Stimulated activated effector memory CD8-positive, alpha-beta T cell treated with anti-CD3 and anti-CD28 coated beads, Interleukin-12 subunit alpha, Interleukin-12 subunit beta, amount 100 ng/mL, for 72 hours (primary cell): Measurements from ENCODE around the gene PNMA1.

ENCODE experiments used
- ATAC-seq: fragments of 150-1000 bp; cut with Tn5 transposase; 2 replicates; pipeline ENCODE4 v1.10.0; 2021
- DNase-seq, 2 donors: peaks; one replicate each; pipeline ENCODE4 v3.0.0; 2021 to 2022; ENCODE audit warnings: low spot score in 2 of 2
- H3K27ac Mint-ChIP-seq: one replicate; pipeline ENCODE4 v1.8.0; 2022; ENCODE audit warnings: mild to moderate bottlenecking, mixed read lengths
- H3K36me3 Mint-ChIP-seq: one replicate; pipeline ENCODE4 v1.8.0; 2022; ENCODE audit warnings: mild to moderate bottlenecking, mixed read lengths
- H3K4me1 Mint-ChIP-seq: one replicate; pipeline ENCODE4 v1.8.0; 2022; ENCODE audit warnings: mixed read lengths
- H3K4me3 Mint-ChIP-seq: one replicate; pipeline ENCODE4 v1.8.0; 2022; ENCODE audit warnings: mild to moderate bottlenecking, mixed read lengths
- H3K9me3 Mint-ChIP-seq: one replicate; pipeline ENCODE4 v1.8.0; 2022; ENCODE audit warnings: mixed read lengths

The PNMA1 gene

DNA sequence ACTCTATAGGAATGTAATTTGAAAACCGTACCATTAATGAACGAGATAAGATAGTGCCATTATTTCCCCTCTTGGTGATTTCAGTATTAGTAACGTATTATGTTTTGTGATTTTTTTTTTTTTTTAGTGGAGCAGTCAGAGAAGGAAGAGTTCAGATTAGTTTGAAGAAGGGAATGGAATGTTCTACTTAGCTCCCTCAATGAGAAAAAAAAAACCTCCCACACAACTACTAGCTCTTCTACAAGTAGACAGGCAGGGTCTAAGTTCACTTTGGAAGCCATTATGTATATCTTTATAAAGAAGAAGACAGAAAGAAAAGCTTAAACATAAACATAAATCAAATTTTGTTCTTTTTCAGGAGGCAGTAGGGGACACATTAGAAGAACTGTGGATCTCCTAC lies 27.3 kb downstream of the PNMA1 start:
- Mint-ChIP-seq H3K36me3 (no peaks in the 10 kb centered on the region), H3K27ac (no peak overlapping the region), H3K4me1 (no peaks in the 10 kb centered on the region), H3K4me3 (no peak overlapping the region), H3K9me3 (no peaks in the 10 kb centered on the region)
- DNase-seq, result no peak
- no peak for ATAC-seq

DNA sequence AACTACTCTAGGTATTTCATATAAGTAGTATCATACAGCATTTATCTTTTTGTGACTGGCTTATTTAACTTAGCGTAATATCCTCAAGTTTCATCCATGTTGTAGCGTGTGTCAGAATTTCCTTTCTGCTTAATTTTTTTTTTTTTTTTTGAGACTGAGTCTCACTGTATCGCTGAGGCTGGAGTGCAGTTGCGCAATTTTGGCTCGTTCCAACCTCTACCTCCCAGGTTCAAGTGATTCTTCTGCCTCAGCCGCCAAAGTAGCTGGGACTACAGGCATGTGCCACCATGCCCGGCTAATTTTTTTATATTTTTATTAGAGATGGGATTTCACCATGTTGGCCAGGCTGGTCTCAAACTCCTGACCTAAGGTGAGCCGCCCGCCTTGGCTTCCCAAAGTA lies 28.9 kb downstream of the PNMA1 start:
- Mint-ChIP-seq H3K4me1 (no peaks in the 10 kb centered on the region), H3K9me3 (no peaks in the 10 kb centered on the region), H3K36me3 (no peaks in the 10 kb centered on the region), H3K27ac (no peak overlapping the region), H3K4me3 (no peak overlapping the region)
- DNase-seq, result no peak
- ATAC-seq, result no peak

DNA sequence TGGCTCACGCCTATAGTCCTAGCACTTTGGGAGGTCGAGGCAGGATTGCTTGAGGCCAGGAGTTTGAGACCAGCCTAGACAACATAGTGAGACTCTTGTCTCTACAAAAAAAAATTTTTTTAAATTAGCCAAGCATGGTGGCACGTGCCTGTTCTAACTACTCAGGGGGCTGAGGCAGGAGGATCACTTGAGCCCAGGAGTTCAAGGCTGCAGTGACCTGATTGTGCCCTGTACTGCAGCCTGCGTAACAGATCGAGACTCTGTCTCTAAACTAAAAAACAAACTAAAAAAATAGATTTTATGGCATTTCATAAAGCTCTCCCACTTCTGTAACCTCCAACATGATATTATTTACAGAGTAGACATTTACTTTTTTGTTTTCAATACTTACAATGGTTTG lies 29.6 kb downstream of the PNMA1 start:
- no peak for ATAC-seq
- Mint-ChIP-seq H3K4me1 (no peaks in the 10 kb centered on the region), H3K27ac (no peak overlapping the region), H3K36me3 (no peaks in the 10 kb centered on the region), H3K4me3 (no peak overlapping the region), H3K9me3 (no peaks in the 10 kb centered on the region)
- DNase-seq, result no peak

DNA sequence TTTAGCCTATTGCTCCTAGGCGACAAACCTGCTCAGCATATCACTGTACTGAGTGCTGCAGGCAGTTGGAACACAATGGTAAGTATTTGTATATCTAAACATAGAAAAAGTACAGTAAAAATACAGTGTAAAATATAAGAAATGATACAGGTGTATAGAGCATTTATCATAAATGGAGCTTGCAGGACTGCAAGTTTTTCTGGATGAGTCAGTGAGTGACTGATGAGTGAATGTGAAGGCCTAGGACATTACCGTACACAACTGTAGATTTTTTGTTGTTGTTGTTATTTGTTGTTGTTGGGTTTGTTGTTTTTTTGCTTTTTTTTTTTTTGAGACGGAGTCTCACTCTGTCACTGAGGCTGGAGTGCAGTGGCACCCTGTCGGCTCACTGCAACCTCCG lies 33.4 kb downstream of the PNMA1 start:
- no peak overlapping the region for H3K27ac Mint-ChIP-seq
- ATAC-seq, result no peak

DNA sequence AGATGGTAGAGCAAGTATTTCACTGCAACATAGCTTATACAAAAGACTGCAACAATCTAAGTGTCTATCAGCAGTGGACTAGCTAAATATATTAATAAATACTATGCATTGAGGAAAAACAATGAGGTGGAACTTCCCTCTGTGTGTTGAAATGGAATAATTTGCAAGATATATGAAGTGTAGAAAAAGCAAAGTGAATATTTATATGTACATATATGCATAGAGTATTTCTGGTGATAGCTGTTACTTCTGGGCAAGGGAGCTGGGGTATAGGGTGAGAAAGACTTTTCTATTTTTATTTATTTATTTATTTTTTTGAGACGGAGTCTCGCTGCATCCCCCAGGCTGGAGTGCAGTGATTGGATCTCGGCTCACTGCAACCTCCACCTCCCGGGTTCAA lies 35.5 kb downstream of the PNMA1 start:
- Mint-ChIP-seq H3K4me1 (no peaks in the 10 kb centered on the region), H3K4me3 (no peak overlapping the region), H3K36me3 (no peaks in the 10 kb centered on the region), H3K27ac (no peak overlapping the region), H3K9me3 (no peaks in the 10 kb centered on the region)
- DNase-seq, result no peak
- no peak for ATAC-seq

More for the DNA sequence above, 33.4 kb downstream of the PNMA1 start:
- no peak for DNase-seq
- no peaks in the 10 kb centered on the region for H3K9me3 Mint-ChIP-seq
- no peak overlapping the region for H3K4me3 Mint-ChIP-seq
- no peaks in the 10 kb centered on the region for H3K4me1 Mint-ChIP-seq
- no peaks in the 10 kb centered on the region for H3K36me3 Mint-ChIP-seq

DNA sequence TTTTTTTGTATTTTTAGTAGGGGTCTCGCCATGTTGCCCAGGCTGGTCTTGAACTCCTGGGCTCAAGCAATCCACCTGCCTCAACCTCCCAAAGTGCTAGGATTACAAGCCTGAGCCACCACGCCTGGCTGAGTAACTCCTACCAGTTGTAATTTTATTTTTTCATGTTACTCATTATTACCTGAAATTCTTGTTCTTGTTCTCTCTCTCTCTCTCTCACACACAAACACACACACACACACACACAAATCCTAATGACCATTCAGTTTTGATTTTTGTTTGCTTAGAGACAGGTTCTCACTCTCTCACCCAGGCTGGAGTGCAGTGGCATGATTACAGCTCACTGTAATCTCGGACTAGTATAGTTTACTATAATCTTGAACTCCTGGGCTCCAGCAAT lies 39.2 kb downstream of the PNMA1 start:
- H3K4me1 Mint-ChIP-seq, result no peaks in the 10 kb centered on the region
- H3K9me3 Mint-ChIP-seq, result no peaks in the 10 kb centered on the region
- H3K36me3 Mint-ChIP-seq, result peaks cover 6% of the 10 kb centered on the region
- ATAC-seq (no peak), DNase-seq (no peak)
- no peak overlapping the region for H3K4me3 Mint-ChIP-seq
- H3K27ac Mint-ChIP-seq, result peak overlapping the region; percentile 70

DNA sequence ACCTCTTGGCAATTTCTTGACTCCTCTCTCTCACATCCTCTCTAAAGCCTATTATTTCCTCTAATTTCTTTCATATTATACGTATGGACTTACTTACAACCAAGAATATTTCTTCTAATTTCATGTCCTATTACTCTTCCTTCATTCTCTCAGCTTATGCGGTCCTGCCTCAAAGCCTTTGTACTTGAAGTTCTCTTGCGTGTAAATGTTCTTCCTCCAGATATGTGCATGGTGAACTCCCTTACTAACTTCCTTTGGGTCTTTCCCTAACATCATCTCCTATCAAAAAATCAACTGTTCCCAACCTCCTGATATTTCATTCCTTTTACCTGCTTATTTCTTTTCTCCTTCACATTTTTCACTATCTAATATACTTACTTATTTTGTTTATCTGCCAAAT lies 46.3 kb downstream of the PNMA1 start:
- DNase-seq (no peak), ATAC-seq (no peak)
- peaks cover 13% of the 10 kb centered on the region for H3K36me3 Mint-ChIP-seq
- H3K4me3 Mint-ChIP-seq, result no peak overlapping the region
- no peak overlapping the region for H3K27ac Mint-ChIP-seq
- no peaks in the 10 kb centered on the region for H3K4me1 Mint-ChIP-seq
- H3K9me3 Mint-ChIP-seq, result no peaks in the 10 kb centered on the region

DNA sequence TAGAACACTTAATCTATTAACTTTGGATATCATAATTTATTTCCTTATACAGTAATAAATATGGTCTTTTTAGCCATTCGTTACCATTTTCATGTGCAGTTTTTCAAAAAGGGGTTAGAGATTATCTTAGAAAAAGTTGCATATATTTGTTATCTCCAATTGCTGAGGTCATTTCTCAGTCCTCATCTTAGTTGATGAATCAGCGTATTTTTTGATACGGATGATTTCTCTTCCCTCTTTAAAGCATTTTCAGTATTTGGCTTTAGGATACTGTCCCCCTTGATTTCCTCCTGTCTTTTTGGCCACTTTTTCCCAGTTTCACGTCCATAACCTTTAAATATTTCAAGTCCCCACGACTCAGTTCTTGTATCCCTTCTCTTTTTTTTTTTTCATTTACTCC lies 47.6 kb downstream of the PNMA1 start:
- no peak overlapping the region for H3K27ac Mint-ChIP-seq
- peaks cover 10% of the 10 kb centered on the region for H3K36me3 Mint-ChIP-seq
- no peaks in the 10 kb centered on the region for H3K4me1 Mint-ChIP-seq
- H3K4me3 Mint-ChIP-seq, result no peak overlapping the region
- DNase-seq, result no peak
- ATAC-seq, result no peak
- no peaks in the 10 kb centered on the region for H3K9me3 Mint-ChIP-seq

DNA sequence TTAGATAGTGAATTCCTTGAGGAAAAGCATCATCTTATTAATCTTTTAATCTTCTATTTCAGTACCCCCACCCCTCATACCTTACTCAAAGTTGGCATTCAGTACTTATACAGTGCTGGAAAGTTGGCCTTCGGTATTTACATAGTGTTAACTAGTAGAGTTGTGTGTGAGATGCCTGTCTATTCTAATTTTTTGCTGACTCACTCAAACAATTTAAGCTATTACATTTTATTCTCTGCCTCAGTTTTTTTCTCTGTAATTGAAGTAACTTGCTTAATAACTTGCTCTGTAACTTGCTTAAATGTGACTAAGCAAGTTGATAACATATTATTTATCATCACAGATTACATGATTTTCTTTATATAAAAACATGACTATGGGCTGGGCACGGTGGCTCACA lies 49.1 kb downstream of the PNMA1 start:
- H3K9me3 Mint-ChIP-seq, result no peaks in the 10 kb centered on the region
- H3K4me1 Mint-ChIP-seq, result no peaks in the 10 kb centered on the region
- no peak overlapping the region for H3K4me3 Mint-ChIP-seq
- peaks cover 10% of the 10 kb centered on the region for H3K36me3 Mint-ChIP-seq
- no peak for DNase-seq
- no peak overlapping the region for H3K27ac Mint-ChIP-seq
- no peak for ATAC-seq

DNA sequence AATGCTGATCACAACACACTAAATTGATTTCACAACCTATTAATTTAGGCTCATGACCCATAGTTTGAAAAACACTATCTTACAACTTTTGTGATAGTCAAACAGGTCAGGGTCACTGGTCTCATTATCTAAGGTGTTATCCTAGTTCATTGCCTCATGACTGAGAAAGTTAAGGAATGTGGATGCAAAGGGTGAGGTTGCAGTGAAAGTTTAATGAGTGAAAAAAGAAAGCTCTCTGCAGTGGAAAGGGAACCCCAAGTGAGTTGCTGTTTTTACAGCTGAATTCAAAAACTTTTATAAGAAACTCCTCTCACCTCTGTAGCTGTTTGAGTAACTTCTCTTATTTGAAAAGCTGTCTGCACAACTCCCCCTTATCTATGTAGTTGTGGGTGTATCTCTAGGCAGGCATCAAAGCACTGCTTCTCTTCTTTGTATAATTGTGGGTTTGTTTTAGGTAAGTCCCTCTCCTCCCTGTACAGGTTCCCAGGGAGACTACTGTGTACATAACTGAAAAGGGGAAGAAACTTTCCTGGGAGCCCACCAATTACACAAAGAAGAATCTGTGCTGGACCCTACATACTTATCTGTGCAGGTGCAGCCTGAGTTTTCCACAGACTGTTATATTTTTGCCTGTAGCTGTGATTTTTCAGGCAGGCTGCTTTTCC lies 50.5 kb downstream of the PNMA1 start:
- ATAC-seq (no peak), DNase-seq (no peak)
- H3K27ac Mint-ChIP-seq, result no peak overlapping the region

DNA sequence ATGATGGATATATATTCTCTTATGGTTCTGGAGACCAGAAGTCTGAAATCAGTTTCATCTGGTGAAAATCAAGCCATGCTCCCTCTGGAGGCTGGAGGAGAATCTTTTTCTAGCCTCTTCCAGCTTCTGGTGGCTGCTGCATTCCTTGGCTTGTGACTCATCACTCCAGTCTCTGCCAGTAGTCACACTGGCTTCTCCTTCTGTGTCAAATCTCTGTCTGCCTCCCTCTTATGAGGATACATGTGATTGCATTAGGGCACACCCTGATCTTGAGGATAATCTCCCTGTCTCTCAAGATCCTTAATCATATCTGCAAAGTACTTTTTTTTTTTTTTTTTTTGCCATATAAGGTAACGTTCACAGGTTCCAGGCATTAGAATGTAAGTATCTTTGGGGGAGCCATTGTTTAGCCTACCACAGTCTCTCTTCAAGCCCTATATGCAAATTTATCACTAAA lies 51.7 kb downstream of the PNMA1 start:
- no peak overlapping the region for H3K4me3 Mint-ChIP-seq
- H3K36me3 Mint-ChIP-seq, result peaks cover 5% of the 10 kb centered on the region
- ATAC-seq, result no peak
- DNase-seq, result no peak
- H3K27ac Mint-ChIP-seq, result no peak overlapping the region
- H3K4me1 Mint-ChIP-seq, result no peaks in the 10 kb centered on the region
- no peaks in the 10 kb centered on the region for H3K9me3 Mint-ChIP-seq

More for the DNA sequence above, 50.5 kb downstream of the PNMA1 start:
- H3K9me3 Mint-ChIP-seq, result no peaks in the 10 kb centered on the region
- peaks cover 5% of the 10 kb centered on the region for H3K36me3 Mint-ChIP-seq
- no peak overlapping the region for H3K4me3 Mint-ChIP-seq
- H3K4me1 Mint-ChIP-seq, result no peaks in the 10 kb centered on the region

DNA sequence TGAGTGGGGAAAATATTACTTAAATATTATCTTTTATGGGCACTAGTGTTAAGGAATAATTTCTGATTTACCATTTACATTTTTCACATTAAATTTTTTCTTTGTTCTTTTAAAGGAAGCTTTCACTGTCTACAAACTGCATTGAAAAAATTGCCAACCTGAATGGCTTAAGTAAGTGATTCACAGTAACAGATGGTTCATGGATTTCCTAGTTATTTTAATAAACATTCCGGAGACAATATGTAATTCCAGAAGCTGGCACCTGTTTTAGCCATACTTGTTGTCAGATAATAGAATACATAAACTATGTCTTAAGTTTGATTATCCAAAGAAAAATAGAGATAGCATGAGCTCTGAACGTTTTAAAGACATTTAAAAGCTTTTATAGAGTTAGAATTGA lies 52.3 kb downstream of the PNMA1 start:
- Mint-ChIP-seq H3K4me1 (no peaks in the 10 kb centered on the region), H3K4me3 (no peak overlapping the region), H3K36me3 (peaks cover 5% of the 10 kb centered on the region), H3K27ac (no peak overlapping the region), H3K9me3 (no peaks in the 10 kb centered on the region)
- ATAC-seq (no peak), DNase-seq (no peak)
